K562 (cell line): ENCODE results near the gene REC8. TPM values are rescaled to one million over a fixed set of nuclear protein-coding genes. Genes with fewer than 3 reads are reported as not detected.
A peak's percentile ranks its signal among the peaks of the same experiment; 100 is the strongest.

ENCODE experiments used
- BCL6 ChIP-seq: fragments of 250-450 bp; sonication (Bioruptor Pico); IDR thresholded peaks from 2 replicates; pipeline ENCODE4 v1.4.0; 2020
- BRF2 ChIP-seq: IDR thresholded peaks from 3 replicates; pipeline ENCODE4 v1.6.1; 2011; ENCODE audit warnings: borderline replicate concordance, mild to moderate bottlenecking; ENCODE audit not compliant: insufficient read length, insufficient read depth
- CBX5 ChIP-seq: IDR thresholded peaks from 2 replicates; pipeline ENCODE4 v1.6.1; 2014; ENCODE audit warnings: low read depth, borderline replicate concordance
- CEBPG ChIP-seq, 3 experiments: fragments of 200-800 bp in 1 of 3; sonication (Bioruptor generic) in 1 of 3; sonication (generic) in 1 of 3; formaldehyde crosslinking in 1 of 3; IDR thresholded peaks in 2 of 3; conservative IDR thresholded peaks in 1 of 3; 2 replicates each; pipeline versions ENCODE4 v1.6.1 to v1.8.0; 2016 to 2022; ENCODE audit warnings: missing compliant biosample characterization in 2 of 3, missing genetic modification characterization in 2 of 3, mild to moderate bottlenecking in 1 of 3, missing genetic modification reagents in 1 of 3
- EGR1 ChIP-seq: fragments of 450-650 bp; conservative IDR thresholded peaks from 2 replicates; pipeline ENCODE4 v1.6.1; 2017; ENCODE audit warnings: mild to moderate bottlenecking
- MAFG ChIP-seq: fragments of 450-650 bp; conservative IDR thresholded peaks from 2 replicates; pipeline ENCODE4 v1.6.1; 2016; ENCODE audit warnings: missing genetic modification characterization, missing compliant biosample characterization
- MEF2D ChIP-seq: conservative IDR thresholded peaks from 2 replicates; pipeline ENCODE4 v1.6.1; 2016; ENCODE audit warnings: low read depth, missing genetic modification characterization, missing compliant biosample characterization
- MXI1 ChIP-seq: IDR thresholded peaks from 2 replicates; pipeline ENCODE4 v1.6.1; 2011; ENCODE audit warnings: low read depth, mild to moderate bottlenecking, improper control_type of control experiment, low read length
- NKRF ChIP-seq: fragments of 450-650 bp; IDR thresholded peaks from 2 replicates; pipeline ENCODE4 v1.6.1; 2016; ENCODE audit warnings: borderline replicate concordance
- PHF21A ChIP-seq: fragments of 450-650 bp; IDR thresholded peaks from 2 replicates; pipeline ENCODE4 v1.6.1; 2017; ENCODE audit warnings: low read depth, borderline replicate concordance
- SAP30 ChIP-seq: fragments of 200-600 bp; sonication (generic); IDR thresholded peaks from 2 replicates; pipeline ENCODE4 v1.6.1; 2012; ENCODE audit warnings: borderline replicate concordance, low read depth, mild to moderate bottlenecking, moderate library complexity, low read length, control low read depth, inconsistent platforms; ENCODE audit not compliant: insufficient read depth, poor library complexity, severe bottlenecking
- SP1 ChIP-seq: sonication (generic); formaldehyde crosslinking; IDR thresholded peaks from 2 replicates; pipeline ENCODE4 v1.8.1; 2022; ENCODE audit warnings: mild to moderate bottlenecking, missing genetic modification reagents
- STAT5A ChIP-seq: IDR thresholded peaks from 2 replicates; pipeline ENCODE4 v1.6.1; 2012; ENCODE audit warnings: low read length, inconsistent platforms, borderline replicate concordance
- TAF1 ChIP-seq: IDR thresholded peaks from 2 replicates; pipeline ENCODE4 v1.6.1; 2011; ENCODE audit warnings: mild to moderate bottlenecking, low read length, moderate library complexity; ENCODE audit not compliant: insufficient read depth, control insufficient read depth, severe bottlenecking; ENCODE audit errors: extremely low read depth
- TOE1 ChIP-seq, 2 experiments: fragments of 450-650 bp in 1 of 2; sonication (generic) in 1 of 2; formaldehyde crosslinking in 1 of 2; IDR thresholded peaks; 2 replicates each; pipeline versions ENCODE4 v1.7.1 to v1.8.0; 2016 to 2022; ENCODE audit warnings: borderline replicate concordance in 2 of 2, mild to moderate bottlenecking in 2 of 2, antibody characterized with exemption in 1 of 2, inconsistent platforms in 1 of 2, low read depth in 1 of 2, missing genetic modification reagents in 1 of 2, moderate library complexity in 1 of 2
- YBX1 ChIP-seq: fragments of 450-650 bp; IDR thresholded peaks from 2 replicates; pipeline ENCODE4 v1.7.1; 2016; ENCODE audit warnings: mild to moderate bottlenecking
- polyA plus RNA-seq, 8 experiments: library from polyadenylated mRNA; depleted of rRNA in 4 of 8; stranded (reverse) in 5 of 8; unstranded in 3 of 8; fragments of >200 nt; fragmentation: Nextera tagmentation in 2 of 8; fragmentation: Illumina TruSeq in 1 of 8; extraction: Ambion mirVana in 2 of 8; extraction: Trizol in 1 of 8; gene quantifications; 2 replicates each; pipeline versions ENCODE4 v1.2.1 to v1.2.3, GENCODE V29; 2011 to 2014; ENCODE audit warnings: inconsistent platforms in 1 of 8, missing spikeins in 1 of 8
- total RNA-seq, 7 experiments: library from RNA; depleted of rRNA in 6 of 7; stranded (reverse); fragments of >200 nt in 6 of 7; fragmentation: Illumina TruSeq in 2 of 7; extraction: Trizol in 2 of 7; gene quantifications; 2 replicates each; pipeline versions ENCODE4 v1.2.1 to v1.2.3, GENCODE V29; 2011 to 2021; ENCODE audit warnings: low replicate concordance in 1 of 7
- TF ChIP-seq, protein P1 (sequence below): sonication (generic); formaldehyde crosslinking; IDR thresholded peaks from 2 replicates; pipeline ENCODE4 v1.5.0; 2020; ENCODE audit warnings: missing genetic modification reagents
- TF ChIP-seq, protein P2 (sequence below): fragments of 250-450 bp; sonication (Bioruptor Pico); IDR thresholded peaks from 2 replicates; pipeline ENCODE4 v1.4.0; 2020; ENCODE audit warnings: mild to moderate bottlenecking
- TF ChIP-seq, protein P3 (sequence below), 2 experiments: fragments of 450-650 bp; conservative IDR thresholded peaks; 2 replicates each; pipeline ENCODE4 v1.6.1; 2017; ENCODE audit warnings: mild to moderate bottlenecking in 2 of 2, moderate library complexity in 2 of 2

REC8 gene
- total and polyA plus RNA-seq, 9 of the 15 experiments (the other 6 are each of a cell fraction or from before 2014, with no cell fraction given): 0.11 to 2.5 (median 0.85) TPM

GRCh38 chr14:24146453-24146977, 25.4 kb upstream of the REC8 start, which contains the start of gene PSME2 (continued):
- TF ChIP-seq TOE1 (IDR thresholded peaks at IDR 0.05; ENCODE audit: borderline replicate concordance) (peak; percentile 35; the same call in 1 of the 2 replicates), TOE1 (CRISPR knock-in tag; IDR thresholded peaks at IDR 0.05; ENCODE audit: borderline replicate concordance, low read depth) (no peak), CBX5 (no peak), PHF21A (no peak), BCL6 (CRISPR knock-in tag) (no peak), YBX1 (no peak), MXI1 (peak; percentile 43; the same call in 1 of the 2 replicates), MAFG (tag) (no peak), SP1 (peak; percentile 41; the same call in 1 of the 2 replicates), BRF2 (no peak), CEBPG (CRISPR knock-in tag; IDR thresholded peaks at IDR 0.05) (no peak), CEBPG (tag; conservative IDR thresholded peaks at IDR 0.05 in 1 of 2, IDR thresholded peaks at IDR 0.05 in 1 of 2) (no peak), MEF2D (tag) (no peak), TAF1 (peak; percentile 29), EGR1 (peak; percentile 25; the same call in 1 of the 2 replicates), SAP30 (peak; percentile 66), STAT5A (no peak), NKRF (peak; percentile 79; the same call in 1 of the 2 replicates)
- TF ChIP-seq, protein P1, sequence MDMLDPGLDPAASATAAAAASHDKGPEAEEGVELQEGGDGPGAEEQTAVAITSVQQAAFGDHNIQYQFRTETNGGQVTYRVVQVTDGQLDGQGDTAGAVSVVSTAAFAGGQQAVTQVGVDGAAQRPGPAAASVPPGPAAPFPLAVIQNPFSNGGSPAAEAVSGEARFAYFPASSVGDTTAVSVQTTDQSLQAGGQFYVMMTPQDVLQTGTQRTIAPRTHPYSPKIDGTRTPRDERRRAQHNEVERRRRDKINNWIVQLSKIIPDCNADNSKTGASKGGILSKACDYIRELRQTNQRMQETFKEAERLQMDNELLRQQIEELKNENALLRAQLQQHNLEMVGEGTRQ (CRISPR knock-in tag): no peak
- TF ChIP-seq, protein P2, sequence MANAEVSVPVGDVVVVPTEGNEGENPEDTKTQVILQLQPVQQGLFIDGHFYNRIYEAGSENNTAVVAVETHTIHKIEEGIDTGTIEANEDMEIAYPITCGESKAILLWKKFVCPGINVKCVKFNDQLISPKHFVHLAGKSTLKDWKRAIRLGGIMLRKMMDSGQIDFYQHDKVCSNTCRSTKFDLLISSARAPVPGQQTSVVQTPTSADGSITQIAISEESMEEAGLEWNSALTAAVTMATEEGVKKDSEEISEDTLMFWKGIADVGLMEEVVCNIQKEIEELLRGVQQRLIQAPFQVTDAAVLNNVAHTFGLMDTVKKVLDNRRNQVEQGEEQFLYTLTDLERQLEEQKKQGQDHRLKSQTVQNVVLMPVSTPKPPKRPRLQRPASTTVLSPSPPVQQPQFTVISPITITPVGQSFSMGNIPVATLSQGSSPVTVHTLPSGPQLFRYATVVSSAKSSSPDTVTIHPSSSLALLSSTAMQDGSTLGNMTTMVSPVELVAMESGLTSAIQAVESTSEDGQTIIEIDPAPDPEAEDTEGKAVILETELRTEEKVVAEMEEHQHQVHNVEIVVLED (CRISPR knock-in tag): no peak
- TF ChIP-seq, protein P3, sequence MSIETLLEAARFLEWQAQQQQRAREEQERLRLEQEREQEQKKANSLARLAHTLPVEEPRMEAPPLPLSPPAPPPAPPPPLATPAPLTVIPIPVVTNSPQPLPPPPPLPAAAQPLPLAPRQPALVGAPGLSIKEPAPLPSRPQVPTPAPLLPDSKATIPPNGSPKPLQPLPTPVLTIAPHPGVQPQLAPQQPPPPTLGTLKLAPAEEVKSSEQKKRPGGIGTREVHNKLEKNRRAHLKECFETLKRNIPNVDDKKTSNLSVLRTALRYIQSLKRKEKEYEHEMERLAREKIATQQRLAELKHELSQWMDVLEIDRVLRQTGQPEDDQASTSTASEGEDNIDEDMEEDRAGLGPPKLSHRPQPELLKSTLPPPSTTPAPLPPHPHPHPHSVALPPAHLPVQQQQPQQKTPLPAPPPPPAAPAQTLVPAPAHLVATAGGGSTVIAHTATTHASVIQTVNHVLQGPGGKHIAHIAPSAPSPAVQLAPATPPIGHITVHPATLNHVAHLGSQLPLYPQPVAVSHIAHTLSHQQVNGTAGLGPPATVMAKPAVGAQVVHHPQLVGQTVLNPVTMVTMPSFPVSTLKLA (conservative IDR thresholded peaks at IDR 0.05): peak; percentile 41 to 48; a peak in 2 of 4 replicates
